ENCODE results near the gene NMT2.

The NMT2 gene

DNA sequence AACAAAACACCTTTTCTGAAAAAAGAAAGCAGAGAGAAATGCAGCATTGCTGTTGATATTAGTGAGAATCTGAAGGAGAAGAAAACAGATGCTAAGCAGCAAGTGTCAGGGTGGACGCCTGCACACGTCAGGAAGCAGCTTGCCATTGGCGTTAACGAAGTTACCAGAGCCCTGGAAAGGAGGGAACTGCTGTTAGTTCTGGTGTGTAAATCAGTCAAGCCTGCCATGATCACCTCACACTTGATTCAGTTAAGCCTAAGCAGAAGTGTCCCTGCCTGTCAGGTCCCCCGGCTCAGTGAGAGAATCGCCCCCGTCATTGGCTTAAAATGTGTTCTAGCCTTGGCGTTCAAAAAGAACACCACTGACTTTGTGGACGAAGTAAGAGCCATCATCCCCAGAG, 65.0 kb downstream of the NMT2 start:
- peaks cover 14% of the 10 kb centered on the region; the same call in 1 of the 2 replicates for H3K36me3 ChIP-seq (ENCODE audit: insufficient read depth, low read length)
- no peak for TF ChIP-seq POLR2AphosphoS5 (IDR thresholded peaks at IDR 0.05; ENCODE audit: borderline replicate concordance, low read depth, low read length)
- TF ChIP-seq EZH2 (IDR thresholded peaks at IDR 0.05), result no peak
- no peak for TF ChIP-seq FOXP2 (optimal IDR thresholded peaks at IDR 0.05; ENCODE audit: control extremely low read depth, extremely low read length, insufficient read depth)
- DNase-seq (ENCODE audit: low read depth, low spot score), result no peak
- no peaks in the 10 kb centered on the region for H3K9me3 ChIP-seq (ENCODE audit: low read depth, low read length)
- no peak overlapping the region for H3K27ac ChIP-seq
- no peak overlapping the region for H3K4me3 ChIP-seq
- H3K9ac ChIP-seq (ENCODE audit: insufficient read length), result no peak overlapping the region

DNA sequence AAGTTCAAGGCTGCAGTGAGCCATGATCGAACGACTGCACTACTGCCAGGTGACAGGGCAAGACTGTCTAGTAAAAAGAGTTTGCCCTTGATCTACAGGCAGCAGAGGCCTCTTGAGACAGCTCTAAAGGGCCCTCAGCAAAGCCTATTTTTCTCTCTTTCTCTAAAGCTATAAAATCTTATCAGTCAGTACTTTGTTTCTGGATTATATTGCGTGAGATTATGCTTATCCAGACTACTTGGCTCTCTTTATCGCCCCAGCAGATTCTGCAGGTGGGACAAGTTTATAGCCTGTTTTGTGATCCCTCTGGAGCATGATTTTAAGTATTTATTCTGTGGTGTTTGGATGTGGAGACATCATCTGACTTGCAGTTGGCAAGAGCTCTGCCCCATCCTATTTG, 68.6 kb downstream of the NMT2 start:
- Histone ChIP-seq H3K9ac (ENCODE audit: insufficient read length) (no peak overlapping the region), H3K27ac (no peak overlapping the region), H3K36me3 (ENCODE audit: insufficient read depth, low read length) (peaks cover 14% of the 10 kb centered on the region; the same call in 1 of the 2 replicates), H3K4me3 (no peak overlapping the region), H3K9me3 (ENCODE audit: low read depth, low read length) (no peaks in the 10 kb centered on the region)
- TF ChIP-seq FOXP2 (optimal IDR thresholded peaks at IDR 0.05; ENCODE audit: control extremely low read depth, extremely low read length, insufficient read depth), result no peak
- no peak for TF ChIP-seq EZH2 (IDR thresholded peaks at IDR 0.05)
- no peak for TF ChIP-seq POLR2AphosphoS5 (IDR thresholded peaks at IDR 0.05; ENCODE audit: borderline replicate concordance, low read depth, low read length)
- DNase-seq (ENCODE audit: low read depth, low spot score), result no peak

DNA sequence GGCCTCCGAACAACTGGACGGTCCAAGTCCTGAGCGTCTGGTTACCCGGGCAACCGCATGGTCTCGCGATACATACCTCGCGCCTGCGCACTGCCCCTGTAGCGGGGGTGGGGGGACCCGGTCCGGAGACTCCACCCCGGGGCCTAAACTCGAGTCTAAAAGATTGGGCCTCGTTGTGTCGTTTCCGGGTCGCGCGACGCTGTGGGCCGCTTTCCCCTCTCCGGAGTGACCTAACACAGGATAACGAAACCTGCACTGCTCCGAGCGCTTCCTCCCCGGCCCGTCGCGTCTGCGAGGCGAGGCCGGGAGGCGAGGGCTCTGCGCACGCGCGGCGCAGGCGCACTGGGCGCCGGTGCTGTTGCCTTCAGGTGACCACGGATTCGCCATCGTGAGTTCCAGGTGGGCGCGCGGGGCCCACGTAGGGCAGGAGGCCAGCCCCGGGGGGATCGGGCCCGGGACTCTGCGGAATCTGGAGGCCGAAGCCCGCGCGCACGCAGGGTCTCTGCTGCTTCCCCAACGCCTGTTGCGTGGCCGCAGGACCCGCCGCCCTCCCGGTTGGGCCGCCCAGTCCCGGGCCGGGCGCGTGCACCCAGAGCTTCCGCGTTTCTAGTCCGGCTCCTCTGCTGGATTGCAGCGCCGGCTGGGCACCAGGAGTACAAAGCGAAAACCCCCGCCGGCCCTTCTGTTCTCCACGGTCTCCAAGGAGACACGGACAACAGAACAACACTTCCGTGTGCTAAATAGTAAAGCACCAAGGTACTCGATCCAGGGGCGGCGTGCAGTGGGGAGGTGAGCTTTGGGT, 71.3 kb downstream of the NMT2 start, which contains the start of gene RPP38:
TSS of gene RPP38 (plus strand) at position 345 of the 802 bp plus-strand sequence. CDS start 5,960 bp downstream, outside the sequence.
- peak within 1 kb of the TSS; percentile 77 for H3K4me3 ChIP-seq
- H3K9ac ChIP-seq (ENCODE audit: insufficient read length), result peak within 1 kb of the TSS; percentile 92
- H3K27ac ChIP-seq, result peak within 1 kb of the TSS; percentile 89
- no peaks in the 10 kb centered on the region for H3K36me3 ChIP-seq (ENCODE audit: insufficient read depth, low read length)
- TF ChIP-seq EZH2 (IDR thresholded peaks at IDR 0.05), result no peak
- TF ChIP-seq POLR2AphosphoS5 (IDR thresholded peaks at IDR 0.05; ENCODE audit: borderline replicate concordance, low read depth, low read length), result peak; percentile 68; the same call in 1 of the 2 replicates
- no peaks in the 10 kb centered on the region for H3K9me3 ChIP-seq (ENCODE audit: low read depth, low read length)
- peak; percentile 24 for DNase-seq (ENCODE audit: low read depth, low spot score)

GRCh38 chr10:15096661-15097010, 71.9 kb downstream of the NMT2 start:
- Histone ChIP-seq H3K27ac (no peak overlapping the region), H3K36me3 (ENCODE audit: insufficient read depth, low read length) (no peaks in the 10 kb centered on the region), H3K9ac (ENCODE audit: insufficient read length) (peak overlapping the region; percentile 92), H3K4me3 (peak overlapping the region; percentile 77), H3K9me3 (ENCODE audit: low read depth, low read length) (no peaks in the 10 kb centered on the region)
- TF ChIP-seq FOXP2 (optimal IDR thresholded peaks at IDR 0.05; ENCODE audit: control extremely low read depth, extremely low read length, insufficient read depth) (no peak), POLR2AphosphoS5 (IDR thresholded peaks at IDR 0.05; ENCODE audit: borderline replicate concordance, low read depth, low read length) (no peak), EZH2 (IDR thresholded peaks at IDR 0.05) (no peak)
- DNase-seq (ENCODE audit: low read depth, low spot score), result no peak

GRCh38 chr10:15092855-15093408, 75.6 kb downstream of the NMT2 start:
- no peak overlapping the region for H3K27ac ChIP-seq
- DNase-seq (ENCODE audit: low read depth, low spot score), result no peak
- H3K4me3 ChIP-seq, result no peak overlapping the region
- no peak for TF ChIP-seq EZH2 (IDR thresholded peaks at IDR 0.05)
- no peak for TF ChIP-seq FOXP2 (optimal IDR thresholded peaks at IDR 0.05; ENCODE audit: control extremely low read depth, extremely low read length, insufficient read depth)
- no peak for TF ChIP-seq POLR2AphosphoS5 (IDR thresholded peaks at IDR 0.05; ENCODE audit: borderline replicate concordance, low read depth, low read length)
- H3K36me3 ChIP-seq (ENCODE audit: insufficient read depth, low read length), result no peaks in the 10 kb centered on the region
- no peak overlapping the region for H3K9ac ChIP-seq (ENCODE audit: insufficient read length)
- H3K9me3 ChIP-seq (ENCODE audit: low read depth, low read length), result no peaks in the 10 kb centered on the region

DNA sequence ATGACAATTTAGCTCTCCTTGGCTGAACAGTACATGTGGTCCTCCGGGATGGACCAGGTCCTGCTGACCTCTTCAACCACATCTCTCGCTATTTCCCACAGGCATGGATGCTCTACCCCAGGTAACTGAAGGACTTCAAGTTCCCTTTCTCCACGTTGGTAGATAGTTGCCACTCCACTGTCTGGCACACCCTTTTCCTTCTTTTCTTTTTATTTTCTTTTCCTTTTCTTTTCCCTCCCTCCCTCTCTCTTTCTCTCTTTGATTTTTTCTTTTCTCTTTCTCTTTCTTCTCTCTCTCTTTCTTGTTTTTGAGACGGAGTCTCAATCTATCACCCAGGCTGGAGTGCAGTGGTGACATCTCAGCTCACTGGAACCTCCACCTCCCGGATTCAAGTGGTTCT, 77.1 kb downstream of the NMT2 start:
- no peak for DNase-seq (ENCODE audit: low read depth, low spot score)
- no peak overlapping the region for H3K27ac ChIP-seq
- no peaks in the 10 kb centered on the region for H3K9me3 ChIP-seq (ENCODE audit: low read depth, low read length)
- TF ChIP-seq POLR2AphosphoS5 (IDR thresholded peaks at IDR 0.05; ENCODE audit: borderline replicate concordance, low read depth, low read length) (no peak), EZH2 (IDR thresholded peaks at IDR 0.05) (no peak), FOXP2 (optimal IDR thresholded peaks at IDR 0.05; ENCODE audit: control extremely low read depth, extremely low read length, insufficient read depth) (no peak)
- no peak overlapping the region for H3K4me3 ChIP-seq
- H3K9ac ChIP-seq (ENCODE audit: insufficient read length), result no peak overlapping the region
- H3K36me3 ChIP-seq (ENCODE audit: insufficient read depth, low read length), result no peaks in the 10 kb centered on the region

DNA sequence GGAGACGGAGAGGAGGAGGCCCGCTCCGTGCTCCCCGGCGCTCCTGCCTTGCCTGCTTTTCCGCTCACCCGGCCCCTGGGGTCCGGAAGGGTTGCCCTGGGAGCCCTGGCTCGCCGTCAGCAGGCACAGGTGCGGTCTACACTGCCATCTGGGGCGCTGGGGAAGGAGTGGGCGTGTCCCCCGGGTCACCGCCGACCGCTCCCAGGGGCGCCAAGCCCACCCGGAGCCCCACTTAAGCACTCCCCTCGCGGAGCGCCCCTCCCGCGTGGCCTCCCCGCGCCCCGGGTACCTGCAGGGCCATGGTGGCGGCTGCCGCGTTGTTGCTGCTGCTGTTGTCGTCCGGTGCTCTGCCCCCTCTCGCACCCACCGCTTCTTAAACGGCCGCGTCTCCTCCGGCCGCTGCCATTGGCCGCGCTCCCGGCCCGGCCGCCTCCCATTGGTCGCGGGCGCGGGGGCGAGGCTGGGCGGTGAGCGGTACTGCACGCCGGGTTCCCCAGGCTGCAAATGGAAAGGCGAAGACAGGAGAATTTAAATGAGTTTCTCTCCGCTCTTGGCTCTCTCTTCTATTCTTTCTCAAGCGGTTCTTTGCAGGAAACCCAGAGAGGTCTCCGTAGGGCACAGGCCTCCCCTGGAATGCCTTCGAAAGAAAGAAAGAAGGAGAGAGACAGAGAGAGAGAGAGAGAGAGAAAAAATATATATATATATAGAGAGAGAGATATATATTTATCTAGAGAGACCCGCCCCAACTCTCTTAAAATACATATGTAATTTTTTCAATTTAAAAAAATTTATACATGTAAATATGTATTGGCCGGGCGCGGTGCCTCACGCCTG, 79.8 kb downstream of the NMT2 start, which contains the start of gene ACBD7:
TSS of gene ACBD7 (minus strand) at position 349 of the 834 bp plus-strand sequence. CDS start at position 301, 48 bp downstream.
- Histone ChIP-seq H3K27ac (no peak within 1 kb of the TSS), H3K9me3 (ENCODE audit: low read depth, low read length) (no peaks in the 10 kb centered on the region), H3K4me3 (peak within 1 kb of the TSS; percentile 66), H3K36me3 (ENCODE audit: insufficient read depth, low read length) (no peaks in the 10 kb centered on the region), H3K9ac (ENCODE audit: insufficient read length) (no peak within 1 kb of the TSS)
- TF ChIP-seq POLR2AphosphoS5 (IDR thresholded peaks at IDR 0.05; ENCODE audit: borderline replicate concordance, low read depth, low read length) (no peak), FOXP2 (optimal IDR thresholded peaks at IDR 0.05; ENCODE audit: control extremely low read depth, extremely low read length, insufficient read depth) (no peak), EZH2 (IDR thresholded peaks at IDR 0.05) (no peak)
- no peak for DNase-seq (ENCODE audit: low read depth, low spot score)

DNA sequence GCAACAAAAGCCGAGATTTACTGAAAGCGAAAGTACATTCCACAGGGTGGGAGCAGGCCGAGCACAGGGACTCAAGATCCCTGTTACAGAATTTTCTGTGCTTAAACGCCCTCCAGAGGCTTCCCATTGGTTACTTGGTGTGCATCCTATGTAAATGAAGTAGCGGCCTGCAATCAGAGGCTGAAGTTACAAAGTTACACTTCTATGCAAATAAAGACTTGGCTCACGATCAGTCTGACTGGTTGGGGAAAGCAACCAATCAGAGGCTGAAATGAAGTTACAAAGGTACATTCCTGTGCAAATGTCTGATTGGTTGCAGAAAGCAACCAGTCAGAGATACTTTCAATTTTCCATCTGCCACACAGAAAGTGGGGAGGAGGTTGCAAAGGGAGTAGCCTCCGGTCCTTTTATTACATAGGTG, 84.0 kb downstream of the NMT2 start:
- H3K9ac ChIP-seq (ENCODE audit: insufficient read length), result no peak overlapping the region
- no peaks in the 10 kb centered on the region for H3K9me3 ChIP-seq (ENCODE audit: low read depth, low read length)
- H3K4me3 ChIP-seq, result peak overlapping the region; percentile 51
- no peak for DNase-seq (ENCODE audit: low read depth, low spot score)
- TF ChIP-seq EZH2 (IDR thresholded peaks at IDR 0.05) (no peak), POLR2AphosphoS5 (IDR thresholded peaks at IDR 0.05; ENCODE audit: borderline replicate concordance, low read depth, low read length) (no peak)
- no peak overlapping the region for H3K27ac ChIP-seq
- H3K36me3 ChIP-seq (ENCODE audit: insufficient read depth, low read length), result no peaks in the 10 kb centered on the region

All from SK-N-MC (cell line).